AG08395 (cell line): Measurements from ENCODE around the gene EMX1.
A peak's percentile ranks its signal among the peaks of the same experiment; 100 is the strongest.

Experiments
- DNase-seq: peaks from one replicate; pipeline ENCODE4 v3.0.0; 2012; ENCODE audit warnings: mixed read lengths, low spot score

The EMX1 gene

GRCh38 chr2:72917138-72917876 lies at the start of gene EMX1:
Gene EMX1, plus strand, starts transcription at chr2:72917519. Its CDS starts 334 bp downstream, at chr2:72917853.
- no peak for DNase-seq

GRCh38 chr2:72871060-72871459 lies 46.3 kb upstream of the EMX1 start:
- no peak for DNase-seq

GRCh38 chr2:72871880-72872279 lies 45.4 kb upstream of the EMX1 start:
- DNase-seq: no peak

GRCh38 chr2:72883356-72883962 lies 33.9 kb upstream of the EMX1 start:
- peak; percentile 64 for DNase-seq

GRCh38 chr2:72886505-72887031 lies 30.8 kb upstream of the EMX1 start:
- DNase-seq: no peak

- peak; percentile 73 for DNase-seq
These were observed 30.1 kb upstream of the EMX1 start, which contains the start of gene SPR for GRCh38 chr2:72887032-72887739. Gene SPR, plus strand, starts transcription at chr2:72887408. Its CDS starts 25 bp downstream, at chr2:72887433.

- DNase-seq: peak; percentile 88
These were observed 29.4 kb upstream of the EMX1 start for GRCh38 chr2:72887740-72888437.

GRCh38 chr2:72888438-72889202 lies 28.7 kb upstream of the EMX1 start:
- no peak for DNase-seq

GRCh38 chr2:72889991-72890390 lies 27.3 kb upstream of the EMX1 start:
- no peak for DNase-seq

- no peak for DNase-seq
These were observed 26.1 kb upstream of the EMX1 start for GRCh38 chr2:72891091-72891818.

- peak; percentile 87 for DNase-seq
These were observed 24.7 kb upstream of the EMX1 start for GRCh38 chr2:72892506-72893173.

- peak; percentile 71 for DNase-seq
These were observed 23.6 kb upstream of the EMX1 start for GRCh38 chr2:72893594-72894319.

- DNase-seq: no peak
These were observed 22.8 kb upstream of the EMX1 start for GRCh38 chr2:72894514-72894913.

- no peak for DNase-seq
These were observed 22.2 kb upstream of the EMX1 start for GRCh38 chr2:72895154-72895553.

- no peak for DNase-seq
These were observed 21.5 kb upstream of the EMX1 start for GRCh38 chr2:72895759-72896281.

GRCh38 chr2:72896446-72896845 lies 20.9 kb upstream of the EMX1 start:
- DNase-seq: no peak

- no peak for DNase-seq
These were observed 19.3 kb upstream of the EMX1 start for GRCh38 chr2:72897785-72898584.

GRCh38 chr2:72898585-72898906 lies 18.8 kb upstream of the EMX1 start:
- no peak for DNase-seq
